ENCODE measurements around the gene ELOVL4.
A peak's percentile ranks its signal among the peaks of the same experiment; 100 is the strongest.

ELOVL4 gene

GRCh38 chr6:79928478-79928998, 18.8 kb downstream of the ELOVL4 start:
- TF ChIP-seq EZH2phosphoT487 (IDR thresholded peaks at IDR 0.05; ENCODE audit: low read depth) (no peak), CTCF (IDR thresholded peaks at IDR 0.05; ENCODE audit: low read depth, low read length) (no peak)
- Histone ChIP-seq H2AFZ (ENCODE audit: low read depth, low read length) (0 out of 2 replicates have a peak overlapping the region, but pooled peaks have one; percentile 34), H3K27ac (ENCODE audit: low read length) (no peak overlapping the region), H3K4me3 (ENCODE audit: low read length) (no peak overlapping the region), H3K27me3 (ENCODE audit: low read depth, low read length) (no peaks in the 10 kb centered on the region), H4K20me1 (ENCODE audit: insufficient read depth, low read length) (no peaks in the 10 kb centered on the region), H3K4me1 (ENCODE audit: low read length) (no peaks in the 10 kb centered on the region), H3K79me2 (ENCODE audit: low read length) (no peaks in the 10 kb centered on the region), H3K4me2 (ENCODE audit: low read length) (no peak overlapping the region), H3K36me3 (replicated peaks; ENCODE audit: low read depth, low read length) (no peaks in the 10 kb centered on the region), H3K9me3 (ENCODE audit: insufficient read depth, low read length) (no peaks in the 10 kb centered on the region), H3K9ac (ENCODE audit: low read length) (no peak overlapping the region)

- H3K27ac ChIP-seq (ENCODE audit: low read length): no peak overlapping the region
- no peaks in the 10 kb centered on the region for H4K20me1 ChIP-seq (ENCODE audit: insufficient read depth, low read length)
- no peak overlapping the region for H2AFZ ChIP-seq (ENCODE audit: low read depth, low read length)
- H3K27me3 ChIP-seq (ENCODE audit: low read depth, low read length): no peaks in the 10 kb centered on the region
- H3K4me1 ChIP-seq (ENCODE audit: low read length): no peaks in the 10 kb centered on the region
- H3K9ac ChIP-seq (ENCODE audit: low read length): no peak overlapping the region
- no peak overlapping the region for H3K4me3 ChIP-seq (ENCODE audit: low read length)
- no peak for TF ChIP-seq EZH2phosphoT487 (IDR thresholded peaks at IDR 0.05; ENCODE audit: low read depth)
- no peak for TF ChIP-seq CTCF (IDR thresholded peaks at IDR 0.05; ENCODE audit: low read depth, low read length)
- H3K4me2 ChIP-seq (ENCODE audit: low read length): no peak overlapping the region
- H3K9me3 ChIP-seq (ENCODE audit: insufficient read depth, low read length): no peaks in the 10 kb centered on the region
- no peaks in the 10 kb centered on the region for H3K79me2 ChIP-seq (ENCODE audit: low read length)
- no peaks in the 10 kb centered on the region for H3K36me3 ChIP-seq (replicated peaks; ENCODE audit: low read depth, low read length)
These were observed 19.6 kb downstream of the ELOVL4 start for GRCh38 chr6:79927758-79928157.

- Histone ChIP-seq H3K27ac (ENCODE audit: low read length) (no peak overlapping the region), H3K9me3 (ENCODE audit: insufficient read depth, low read length) (no peaks in the 10 kb centered on the region), H3K4me1 (ENCODE audit: low read length) (no peaks in the 10 kb centered on the region), H3K4me3 (ENCODE audit: low read length) (no peak overlapping the region), H3K79me2 (ENCODE audit: low read length) (no peaks in the 10 kb centered on the region), H3K9ac (ENCODE audit: low read length) (no peak overlapping the region), H3K36me3 (replicated peaks; ENCODE audit: low read depth, low read length) (no peaks in the 10 kb centered on the region), H3K4me2 (ENCODE audit: low read length) (no peak overlapping the region), H4K20me1 (ENCODE audit: insufficient read depth, low read length) (no peaks in the 10 kb centered on the region), H2AFZ (ENCODE audit: low read depth, low read length) (no peak overlapping the region), H3K27me3 (ENCODE audit: low read depth, low read length) (no peaks in the 10 kb centered on the region)
- TF ChIP-seq CTCF (IDR thresholded peaks at IDR 0.05; ENCODE audit: low read depth, low read length) (no peak), EZH2phosphoT487 (IDR thresholded peaks at IDR 0.05; ENCODE audit: low read depth) (no peak)
These were observed 24.1 kb downstream of the ELOVL4 start for GRCh38 chr6:79923270-79923669.

- H3K4me3 ChIP-seq (ENCODE audit: low read length): no peak overlapping the region
- no peaks in the 10 kb centered on the region for H3K36me3 ChIP-seq (replicated peaks; ENCODE audit: low read depth, low read length)
- no peaks in the 10 kb centered on the region for H3K79me2 ChIP-seq (ENCODE audit: low read length)
- H4K20me1 ChIP-seq (ENCODE audit: insufficient read depth, low read length): no peaks in the 10 kb centered on the region
- no peak overlapping the region for H3K4me2 ChIP-seq (ENCODE audit: low read length)
- no peaks in the 10 kb centered on the region for H3K4me1 ChIP-seq (ENCODE audit: low read length)
- no peak overlapping the region for H2AFZ ChIP-seq (ENCODE audit: low read depth, low read length)
- no peaks in the 10 kb centered on the region for H3K27me3 ChIP-seq (ENCODE audit: low read depth, low read length)
- H3K9ac ChIP-seq (ENCODE audit: low read length): no peak overlapping the region
- no peak overlapping the region for H3K27ac ChIP-seq (ENCODE audit: low read length)
- no peaks in the 10 kb centered on the region for H3K9me3 ChIP-seq (ENCODE audit: insufficient read depth, low read length)
- TF ChIP-seq CTCF (IDR thresholded peaks at IDR 0.05; ENCODE audit: low read depth, low read length) (no peak), EZH2phosphoT487 (IDR thresholded peaks at IDR 0.05; ENCODE audit: low read depth) (no peak)
These were observed 25.3 kb downstream of the ELOVL4 start for GRCh38 chr6:79922018-79922417.
